CD4-positive, alpha-beta T cell treated with Interleukin-21 for 1 hour (primary cell): Measurements from ENCODE around the gene GARIN6.
"Not testable (repeated sequence)": the region's sequence is repeated elsewhere in the genome, so short reads cannot be mapped to it uniquely, and the experiment has no call there.

ENCODE experiments used
- DNase-seq: peaks from one replicate; pipeline ENCODE4 v3.0.0-alpha.2; 2020

The GARIN6 gene

GRCh38 chr12:99647453-99647852, at the start of gene GARIN6:
GARIN6 (plus strand) TSS chr12:99647753; CDS start chr12:99648175, 422 bp downstream.
- no peak for DNase-seq

- no peak for DNase-seq
These were observed 48.8 kb upstream of the GARIN6 start for GRCh38 chr12:99598785-99599184.

- DNase-seq: no peak
These were observed 47.2 kb upstream of the GARIN6 start for GRCh38 chr12:99600388-99600787.

- no peak for DNase-seq
These were observed 37.9 kb upstream of the GARIN6 start for GRCh38 chr12:99609455-99610181.

- no peak for DNase-seq
These were observed 36.4 kb upstream of the GARIN6 start for GRCh38 chr12:99611117-99611516.

GRCh38 chr12:99611599-99611998, 36.0 kb upstream of the GARIN6 start:
- DNase-seq: no peak

- no peak for DNase-seq
These were observed 28.9 kb upstream of the GARIN6 start for GRCh38 chr12:99618657-99619056.

- no peak for DNase-seq
These were observed 28.0 kb upstream of the GARIN6 start for GRCh38 chr12:99619389-99620158.

GRCh38 chr12:99620159-99620479, 27.4 kb upstream of the GARIN6 start:
- no peak for DNase-seq

GRCh38 chr12:99624591-99624990, 23.0 kb upstream of the GARIN6 start:
- DNase-seq: not testable (repeated sequence)

- no peak for DNase-seq
These were observed 20.1 kb upstream of the GARIN6 start for GRCh38 chr12:99627459-99627858.

GRCh38 chr12:99644629-99645028, 2.9 kb upstream of the GARIN6 start:
- DNase-seq: no peak

- no peak for DNase-seq
These were observed 630 bp downstream of the GARIN6 start for GRCh38 chr12:99648183-99648582.

GRCh38 chr12:99649551-99649950, 2.0 kb downstream of the GARIN6 start:
- DNase-seq: no peak

- no peak for DNase-seq
These were observed 11.3 kb downstream of the GARIN6 start for GRCh38 chr12:99658671-99659349.

- DNase-seq: no peak
These were observed 23.1 kb downstream of the GARIN6 start for GRCh38 chr12:99670635-99671034.

GRCh38 chr12:99680276-99680675, 32.7 kb downstream of the GARIN6 start:
- DNase-seq: no peak

GRCh38 chr12:99686142-99686541, 38.6 kb downstream of the GARIN6 start:
- DNase-seq: no peak

GRCh38 chr12:99695050-99695449, 47.5 kb downstream of the GARIN6 start:
- DNase-seq: no peak
